GM21515 (cell line): ENCODE measurements around the gene BUD23.
A peak's percentile ranks its signal among the peaks of the same experiment; 100 is the strongest.
"Not testable (repeated sequence)": the region's sequence is repeated elsewhere in the genome, so short reads cannot be mapped to it uniquely, and the experiment has no call there.

Experiments used
- ATAC-seq: cut with Tn5 transposase; IDR thresholded peaks from one replicate; pipeline ENCODE4 v1.9.1; 2021; ENCODE audit not compliant: unreplicated experiment

The BUD23 gene

DNA sequence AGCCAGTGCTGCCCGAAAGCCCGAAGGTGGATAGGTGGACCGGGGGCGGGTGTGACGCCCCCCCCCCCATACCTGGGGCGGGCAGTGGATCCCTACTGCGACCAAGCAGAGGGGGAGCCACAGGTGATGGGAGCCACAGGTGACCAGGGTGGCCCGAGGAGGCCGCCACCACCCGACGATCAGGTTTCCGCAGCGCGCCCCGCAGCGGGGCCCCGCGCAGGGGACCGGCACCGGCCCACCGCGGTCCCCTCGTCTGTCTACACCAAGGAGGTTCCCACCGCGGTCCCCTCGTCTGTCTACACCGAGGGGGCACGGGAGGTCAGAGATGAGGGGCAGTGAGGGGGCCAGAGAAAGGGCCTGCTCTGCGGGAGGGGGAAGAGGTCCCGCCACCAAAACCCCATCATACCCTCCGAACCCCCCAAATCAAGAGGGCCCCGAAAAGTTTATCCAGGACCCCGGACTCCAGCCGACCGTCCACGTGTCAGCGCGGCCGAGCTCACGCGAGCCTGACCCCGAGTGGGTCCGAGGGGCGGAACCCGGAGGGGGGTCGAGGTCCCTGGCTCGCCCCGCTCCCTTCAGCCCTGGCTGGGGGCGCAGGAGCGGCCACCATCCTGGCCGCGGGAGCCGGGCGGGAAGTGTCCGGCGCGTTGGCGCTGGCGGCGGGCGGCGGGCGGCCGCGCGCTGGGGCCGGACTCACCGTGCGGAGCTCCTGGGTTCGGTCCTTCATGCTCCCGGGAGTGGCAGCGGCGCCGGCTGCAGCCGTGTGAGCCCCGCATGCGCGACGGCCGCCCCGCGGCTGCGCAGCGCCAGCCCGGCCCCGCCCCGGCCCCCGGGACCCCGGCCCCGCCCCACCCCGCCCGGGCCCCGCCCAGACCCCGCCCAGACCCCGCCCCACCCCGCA is 35.8 kb downstream of the BUD23 start, which contains the start of gene STX1A:
STX1A (minus strand) TSS at position 765 of the 901 bp plus-strand sequence; CDS start at position 727, 38 bp downstream.
- peak; percentile 63 for ATAC-seq

DNA sequence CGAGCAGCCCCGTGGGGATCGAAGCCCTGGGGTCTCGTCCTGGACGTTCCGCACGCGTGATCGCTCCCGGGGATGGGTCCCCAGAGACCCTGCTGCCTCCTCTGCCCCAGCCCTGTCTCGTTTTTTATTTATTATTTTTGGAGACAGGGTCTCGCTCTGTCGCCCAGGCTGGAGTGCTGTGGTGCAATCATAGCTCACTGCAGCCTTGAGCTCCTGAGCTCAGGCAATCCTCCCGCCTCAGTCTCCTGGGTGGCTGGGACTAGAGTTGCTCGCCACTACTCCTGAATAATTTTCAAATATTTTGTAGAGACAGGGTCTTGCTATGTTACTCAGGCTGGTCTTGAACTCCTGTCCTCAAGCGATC is 36.4 kb downstream of the BUD23 start:
- no peak for ATAC-seq

DNA sequence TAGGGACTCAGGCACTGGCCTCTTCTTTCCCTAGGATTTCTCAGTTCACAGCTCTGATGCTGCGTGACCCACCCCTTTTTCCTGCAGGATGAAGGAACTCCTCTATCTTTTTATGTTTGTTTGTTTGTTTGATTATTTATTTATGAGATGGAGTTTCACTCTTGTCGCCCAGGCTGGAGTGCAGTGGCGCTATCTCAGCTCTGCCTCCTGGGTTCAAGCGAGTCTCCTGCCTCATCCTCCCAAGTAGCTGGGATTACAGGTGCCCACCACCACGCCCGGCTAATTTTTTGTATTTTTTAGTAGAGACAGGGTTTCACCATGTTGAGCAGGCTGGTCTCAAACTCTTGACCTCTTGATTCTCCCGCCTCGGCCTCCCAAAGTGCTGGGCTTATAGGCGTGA is 37.0 kb downstream of the BUD23 start:
- ATAC-seq = not testable (repeated sequence)

DNA sequence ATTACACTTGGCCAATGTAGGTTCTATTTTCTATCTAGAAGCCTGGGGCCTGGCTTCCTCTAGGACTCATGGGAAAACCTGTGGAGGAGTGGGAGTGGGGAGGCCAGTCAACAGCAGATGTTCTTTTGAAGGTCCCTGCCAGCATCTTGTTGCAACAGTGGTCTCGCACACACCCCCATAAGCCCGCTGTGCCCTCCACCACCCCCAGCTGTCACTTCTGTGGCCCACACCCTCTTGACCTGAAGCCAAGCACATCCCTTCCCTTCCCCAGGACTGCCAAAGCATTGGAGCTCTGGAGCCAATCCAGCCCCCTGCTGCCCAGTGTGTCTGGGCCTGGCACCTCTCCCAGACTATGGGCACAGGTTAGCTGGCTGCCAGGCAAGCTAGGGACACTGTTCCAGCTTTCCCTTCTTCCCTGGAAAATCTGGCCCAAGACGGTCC is 38.0 kb downstream of the BUD23 start:
- no peak for ATAC-seq

DNA sequence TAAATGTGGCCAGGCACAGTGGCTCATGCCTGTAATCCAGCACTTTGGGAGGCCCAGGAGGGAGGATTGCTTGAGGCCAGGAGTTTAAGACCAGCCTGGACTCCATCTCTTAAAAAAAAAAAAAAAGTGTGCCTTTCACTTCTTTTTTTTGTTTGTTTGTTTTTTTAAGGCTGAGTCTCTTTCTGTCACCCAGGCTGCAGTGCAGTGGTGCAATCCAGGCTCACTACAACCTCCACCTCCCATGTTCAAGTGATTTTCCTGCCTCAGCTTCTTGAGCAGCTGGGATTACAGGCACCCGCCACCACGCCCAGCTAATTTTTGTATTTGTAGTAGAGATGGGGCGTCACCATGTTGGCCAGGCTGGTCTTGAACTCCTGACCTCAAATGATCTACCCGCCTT is 38.8 kb downstream of the BUD23 start:
- ATAC-seq = not testable (repeated sequence)

DNA sequence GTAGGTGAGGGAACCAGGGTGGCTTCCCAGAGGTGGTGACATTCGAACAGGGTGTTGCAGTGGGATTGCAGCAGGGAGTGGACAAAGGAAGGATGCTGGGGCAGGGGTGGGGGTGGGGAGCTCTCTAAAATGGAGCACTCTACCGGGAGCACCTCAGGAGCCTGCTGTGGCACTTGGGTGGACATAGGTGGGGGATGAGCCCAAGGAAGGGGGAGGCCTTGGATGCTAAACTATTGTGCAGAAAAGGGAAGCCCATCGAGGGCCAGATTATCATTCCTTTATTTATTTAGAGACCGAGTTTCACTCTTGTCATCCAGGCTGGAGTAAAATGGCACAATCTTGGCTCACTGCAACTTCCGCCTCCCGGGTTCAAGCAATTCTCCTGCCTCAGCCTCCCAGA is 39.4 kb downstream of the BUD23 start:
- ATAC-seq = no peak

DNA sequence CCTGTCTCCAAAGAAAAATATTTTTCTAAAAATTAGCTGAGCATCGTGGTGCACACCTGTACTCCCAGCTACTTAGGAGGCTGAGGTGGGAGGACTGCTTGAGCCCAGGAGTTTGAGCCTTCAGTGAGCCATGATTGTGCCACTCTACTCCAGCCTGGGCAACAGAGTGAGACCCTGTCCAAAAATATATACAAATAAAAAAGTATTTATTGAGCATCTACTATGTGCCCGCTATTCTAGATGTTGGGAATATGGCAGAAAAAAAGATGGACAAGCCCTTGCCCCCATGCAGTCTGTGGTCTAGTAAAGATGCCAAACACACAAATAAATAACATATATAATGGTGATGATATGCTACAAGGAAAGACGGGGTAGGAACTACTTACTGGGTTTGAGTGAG is 40.4 kb downstream of the BUD23 start:
- ATAC-seq = no peak

DNA sequence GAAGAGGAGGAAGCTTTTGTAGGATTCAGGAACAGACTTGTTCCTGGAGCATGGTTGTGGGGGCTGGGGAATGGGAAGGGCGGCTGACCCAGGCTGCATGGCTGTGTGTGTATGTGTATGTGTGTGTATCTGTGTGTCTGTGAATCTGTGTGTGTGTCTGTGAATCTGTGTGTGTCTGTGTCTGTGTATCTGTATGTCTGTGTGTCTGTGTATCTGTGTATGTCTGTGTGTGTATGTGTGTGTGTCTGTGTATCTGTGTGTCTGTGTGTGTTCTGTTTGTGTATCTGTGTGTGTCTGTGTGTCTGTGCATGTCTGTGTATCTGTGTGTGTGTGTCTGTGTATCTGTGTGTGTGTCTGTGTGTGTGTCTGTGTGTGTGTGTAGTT is 42.7 kb downstream of the BUD23 start:
- ATAC-seq = peak; percentile 24

DNA sequence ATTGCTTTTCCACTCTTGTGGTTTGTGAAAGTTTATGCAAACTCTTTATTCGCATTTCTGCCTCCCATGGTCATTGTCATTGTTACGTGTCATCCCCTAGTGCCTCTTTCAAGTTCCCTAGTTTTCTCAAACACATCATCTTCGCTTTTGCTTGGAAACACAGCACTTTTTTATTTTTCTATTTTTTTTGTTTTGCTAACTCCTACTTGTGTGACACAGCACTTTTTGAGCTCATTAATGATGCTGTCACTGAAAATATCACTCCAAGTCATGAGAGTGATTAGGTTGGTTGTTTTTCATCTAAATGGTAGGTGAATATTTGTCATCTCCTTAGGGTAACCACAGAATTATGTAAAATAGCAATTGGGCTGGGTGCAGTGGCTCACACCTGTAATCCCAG is 44.6 kb downstream of the BUD23 start:
- no peak for ATAC-seq

DNA sequence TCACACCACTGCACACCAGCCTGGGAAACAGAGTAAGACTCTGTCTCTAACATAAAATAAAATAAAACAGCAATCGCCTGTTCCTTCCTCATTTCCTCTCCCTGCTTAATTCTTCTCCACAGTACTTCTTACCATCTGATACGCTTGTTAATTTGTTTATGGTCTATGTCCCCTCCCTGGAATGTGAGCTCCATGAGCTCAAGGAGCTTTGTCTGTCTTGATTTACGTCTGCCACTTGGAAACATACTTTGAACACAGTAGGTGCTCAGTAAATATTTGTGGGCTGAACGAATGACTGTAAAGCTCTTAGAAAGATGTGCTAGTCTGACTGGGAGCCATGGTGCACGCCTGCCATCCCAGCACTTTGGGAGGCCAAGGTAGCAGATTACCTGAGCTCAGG is 45.2 kb downstream of the BUD23 start:
- ATAC-seq = no peak

DNA sequence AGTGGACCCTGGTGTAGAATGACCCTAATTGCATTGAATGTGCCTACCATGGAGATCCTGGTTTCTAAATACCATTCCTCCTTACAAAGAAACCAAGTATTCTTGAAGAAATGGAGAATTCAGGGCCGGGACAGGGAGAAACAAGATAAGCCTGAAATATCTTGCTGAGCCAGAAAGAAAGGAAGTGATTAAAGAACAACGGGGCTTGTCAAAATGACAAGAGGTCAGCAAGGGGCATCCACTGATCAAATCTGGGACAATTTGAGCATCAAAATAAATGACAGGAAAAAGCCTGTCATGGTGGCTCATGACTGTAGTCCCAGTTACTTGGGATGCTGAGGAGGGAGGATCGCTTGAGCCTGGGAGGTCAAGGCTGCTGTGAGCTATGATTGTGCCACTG is 47.1 kb downstream of the BUD23 start:
- ATAC-seq = no peak

DNA sequence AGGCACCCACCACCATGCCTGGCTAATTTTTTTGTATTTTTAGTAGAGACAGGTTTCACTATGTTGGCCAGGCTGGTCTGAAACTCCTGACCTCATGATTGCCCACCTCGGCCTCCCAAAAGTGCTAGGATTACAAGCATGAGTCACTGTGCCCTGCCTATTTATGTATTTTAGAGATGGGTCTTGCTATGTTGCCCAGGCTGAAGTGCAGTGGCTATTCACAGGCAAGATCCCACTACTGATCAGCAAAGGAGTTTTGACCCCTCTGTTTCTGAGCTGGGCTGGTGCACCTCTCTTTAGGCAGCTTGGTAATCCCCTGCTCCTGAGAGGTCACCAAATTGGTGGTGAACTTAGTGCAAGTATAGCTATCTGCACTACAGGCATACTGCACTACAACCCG is 49.0 kb downstream of the BUD23 start:
- no peak for ATAC-seq

DNA sequence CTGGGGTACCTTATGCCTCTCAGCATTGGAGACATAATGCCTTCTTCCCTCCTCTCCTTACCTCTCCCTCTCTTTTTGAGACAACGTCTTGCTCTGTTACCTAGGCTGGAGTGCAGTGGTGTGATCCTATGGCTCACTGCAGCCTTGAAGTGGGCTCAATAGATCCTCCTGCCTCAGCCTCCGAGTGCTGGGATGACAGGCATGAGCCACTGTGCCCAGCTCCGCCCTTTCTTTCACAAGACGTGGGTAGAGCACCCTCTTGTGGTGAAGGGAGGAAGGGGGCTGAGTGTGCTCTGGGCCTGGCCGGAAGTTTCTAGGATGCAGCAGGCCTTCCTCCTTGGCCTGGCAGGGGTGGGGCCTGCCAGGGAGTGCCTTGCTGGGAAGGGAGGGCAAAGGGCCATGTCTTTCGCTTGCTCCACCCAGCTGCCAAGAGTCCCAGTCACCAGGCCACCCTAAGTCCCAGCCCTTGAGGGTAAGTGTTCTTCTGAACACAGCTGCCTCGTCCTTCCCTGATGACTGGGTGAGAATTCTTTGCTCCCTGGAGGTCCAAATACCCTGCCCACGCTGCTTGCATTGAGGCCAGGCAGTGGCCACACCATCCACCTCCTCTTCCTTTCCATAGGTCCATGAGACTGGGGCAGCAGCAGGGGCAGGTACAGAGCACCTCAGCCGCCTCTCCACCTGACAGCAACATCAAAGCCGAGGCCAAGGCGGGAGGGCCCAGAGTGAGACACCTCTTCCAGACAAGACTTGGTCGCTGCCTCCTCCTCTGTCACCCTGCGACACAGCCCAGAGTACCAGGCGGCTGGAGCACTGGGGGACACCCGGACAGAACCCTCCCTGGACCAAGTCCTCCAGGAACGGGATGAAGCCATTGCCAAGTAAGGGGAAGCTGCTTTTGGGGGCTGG is 51.5 kb downstream of the BUD23 start:
- peak; percentile 40 for ATAC-seq

DNA sequence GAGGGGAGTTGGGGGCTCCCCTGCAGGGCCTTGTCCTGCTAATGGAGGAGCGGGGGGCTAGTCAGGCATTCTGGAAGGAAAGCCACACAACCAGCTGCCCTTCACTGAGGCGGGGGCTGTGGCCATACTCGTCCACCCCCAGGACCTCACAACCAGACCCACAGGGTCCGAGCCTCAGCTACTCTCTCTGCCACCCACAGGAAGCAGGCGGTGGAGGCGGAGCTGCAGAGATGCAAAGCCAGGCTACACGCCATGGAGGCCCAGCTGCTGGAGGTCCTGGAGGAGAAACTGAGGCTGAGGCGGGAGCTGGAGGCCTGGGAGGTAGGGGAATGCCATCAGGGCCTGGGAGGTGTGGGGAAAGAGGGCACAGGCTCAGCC is 52.1 kb downstream of the BUD23 start:
- no peak for ATAC-seq

DNA sequence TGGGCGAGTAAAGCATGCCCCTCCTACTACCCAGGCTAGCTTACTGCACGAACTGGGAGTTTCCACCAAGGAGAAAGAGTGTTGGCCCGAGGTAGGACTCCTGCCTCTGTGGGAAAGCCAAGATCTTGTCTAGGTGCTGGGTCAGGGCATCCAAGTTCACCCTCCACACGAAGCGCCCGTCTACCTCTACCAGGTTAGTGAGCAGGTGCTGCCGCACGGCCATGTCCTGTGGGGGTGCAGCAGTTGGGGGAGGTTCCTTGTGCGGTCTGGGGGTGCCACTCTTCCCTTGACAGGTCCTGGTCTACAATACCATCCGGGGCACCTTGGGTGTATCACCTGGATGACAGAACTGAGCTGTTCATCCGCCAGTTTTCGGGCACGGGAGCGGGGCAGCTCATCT is 53.5 kb downstream of the BUD23 start:
- no peak for ATAC-seq

DNA sequence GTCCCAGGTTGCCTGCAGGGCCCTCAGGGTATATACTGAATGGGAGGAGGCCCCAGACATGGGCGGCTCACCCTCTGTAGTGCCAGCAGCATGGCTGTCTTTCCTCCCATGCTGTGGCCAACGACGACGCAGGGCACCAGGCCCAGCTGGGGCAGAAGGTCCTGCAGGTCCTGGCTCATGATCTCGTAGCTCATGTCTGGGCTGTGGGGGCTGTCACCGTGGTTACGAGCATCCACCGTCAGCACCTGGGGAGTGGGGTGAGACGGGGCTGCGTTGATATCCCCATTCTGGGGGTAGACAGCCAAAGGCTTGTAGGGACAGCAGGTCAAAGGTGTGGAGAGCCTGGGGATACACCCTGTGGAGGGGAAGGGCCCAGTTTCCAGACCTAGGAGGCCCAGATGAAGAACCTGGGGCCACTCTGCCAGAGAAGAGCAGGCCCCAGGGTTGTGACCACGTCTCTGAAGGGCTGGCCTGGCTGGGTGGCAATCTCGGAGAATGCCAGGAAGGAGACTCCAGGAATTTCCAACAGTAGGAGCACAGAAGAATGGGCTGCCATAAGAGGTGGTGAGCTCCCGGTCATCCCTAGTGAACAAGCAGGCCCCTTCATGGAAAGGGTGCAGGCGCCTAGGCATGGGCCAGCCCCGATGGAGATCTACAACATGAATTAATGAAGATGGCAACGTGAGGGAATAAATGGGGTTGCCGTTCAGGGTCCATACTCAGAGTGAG is 54.3 kb downstream of the BUD23 start:
- no peak for ATAC-seq

DNA sequence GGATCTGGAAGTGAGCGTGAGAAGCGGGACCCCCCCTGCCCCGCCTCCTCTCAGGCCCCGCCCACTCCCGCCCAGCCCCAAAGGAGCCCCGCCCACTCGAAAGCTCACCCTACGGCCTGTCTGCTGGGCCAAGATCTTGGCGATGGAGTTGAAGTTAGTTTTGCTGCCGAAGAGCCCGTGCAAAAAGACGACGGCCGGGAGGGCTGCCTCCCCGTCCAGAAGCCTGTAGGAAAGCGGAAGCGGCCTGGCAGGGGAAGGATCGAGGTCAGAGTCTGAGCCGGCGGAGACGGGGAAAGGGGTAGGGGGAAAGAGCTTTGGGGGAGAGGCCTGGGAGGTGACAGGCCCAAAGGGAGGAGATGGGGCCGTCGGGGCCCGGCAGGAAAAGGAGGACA is 54.8 kb downstream of the BUD23 start:
- ATAC-seq = peak; percentile 18

DNA sequence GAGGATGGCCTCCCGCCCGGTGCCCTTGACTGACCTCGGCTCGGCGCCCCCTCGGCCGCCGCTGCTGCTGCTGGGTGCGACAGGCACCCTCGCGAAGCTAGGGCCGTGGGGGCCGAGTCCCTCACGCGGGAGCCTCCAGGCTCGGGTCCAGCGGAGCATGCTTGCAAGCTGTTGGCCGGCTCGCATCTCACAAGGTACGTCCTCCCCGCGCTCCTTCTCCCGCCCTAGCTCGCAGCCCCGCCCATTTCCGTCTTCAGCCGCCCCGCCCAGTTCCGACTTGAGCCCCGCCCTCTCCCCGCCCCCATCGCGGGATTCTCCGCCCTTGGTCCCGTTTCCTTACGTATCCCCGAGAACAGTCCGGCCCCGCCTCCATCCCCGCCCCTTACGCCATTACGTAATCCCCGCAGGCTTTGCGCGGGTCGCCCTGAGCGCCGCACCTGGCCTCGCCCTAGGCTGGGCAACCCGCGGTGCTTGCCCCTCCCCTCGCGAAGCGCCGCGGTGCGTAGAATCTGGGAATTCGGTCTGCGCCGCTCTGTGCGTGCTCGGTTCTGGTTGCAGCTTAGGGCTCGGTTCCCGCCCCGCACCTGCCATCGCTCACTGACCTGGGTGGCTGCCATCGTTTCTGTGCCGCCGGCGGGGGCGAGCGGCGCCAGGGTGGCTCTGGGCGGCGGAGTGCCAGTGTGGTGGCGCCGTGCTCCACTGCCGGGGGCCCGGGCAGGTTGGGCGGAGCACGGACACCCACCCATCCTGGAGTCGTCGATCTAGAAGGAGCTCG is 55.4 kb downstream of the BUD23 start, which contains the start of gene ABHD11:
ABHD11 (minus strand) TSS at position 191 of the 775 bp plus-strand sequence; CDS start at position 159, 32 bp downstream.
- peak; percentile 81 for ATAC-seq

DNA sequence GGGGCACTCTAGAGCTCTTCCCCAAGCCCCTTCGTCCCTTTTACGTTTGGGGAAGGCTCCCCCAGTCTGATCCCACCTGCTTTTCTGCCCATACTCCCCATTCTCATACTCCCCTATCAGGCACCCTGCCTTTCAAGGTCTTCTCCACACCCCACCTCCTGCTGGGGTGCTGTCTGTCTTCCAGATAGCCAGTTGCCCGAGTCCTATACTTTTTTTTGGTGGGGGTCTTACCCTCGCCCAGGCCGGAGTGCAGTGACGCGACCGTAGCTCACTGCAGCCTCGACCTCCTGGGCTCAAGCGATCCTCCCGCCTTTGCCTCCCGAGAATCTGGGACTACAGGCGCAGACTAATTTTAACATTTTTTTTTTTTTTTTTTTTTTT is 56.0 kb downstream of the BUD23 start:
- no peak for ATAC-seq

DNA sequence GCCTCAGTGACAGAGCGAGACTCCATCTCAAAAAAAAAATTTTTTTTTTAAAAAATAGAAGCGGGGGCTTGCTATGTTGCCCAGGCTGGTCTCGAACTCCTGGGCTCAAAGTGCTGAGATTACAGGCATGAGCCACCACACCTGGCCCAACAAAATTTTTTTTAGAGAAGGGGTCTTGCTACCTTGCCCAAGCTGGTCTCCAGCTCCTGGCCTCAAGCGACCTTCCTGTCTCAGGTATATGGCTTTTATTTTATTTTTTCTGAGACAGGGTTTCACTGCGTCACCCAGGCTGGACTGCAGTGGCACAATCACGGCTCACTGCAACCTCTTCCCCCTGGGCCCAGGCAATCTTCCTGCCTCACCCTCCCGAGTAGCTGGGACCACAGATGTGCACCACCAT is 56.8 kb downstream of the BUD23 start:
- ATAC-seq = no peak
